Middle frontal gyrus (tissue), 1 donor: Measurements from ENCODE around the gene ZSWIM7.

Source experiments
- DNase-seq: peaks from one replicate; pipeline ENCODE4 v3.0.0-alpha.2; 2015; ENCODE audit warnings: low spot score; ENCODE audit errors: extremely low spot score

Gene ZSWIM7

DNA sequence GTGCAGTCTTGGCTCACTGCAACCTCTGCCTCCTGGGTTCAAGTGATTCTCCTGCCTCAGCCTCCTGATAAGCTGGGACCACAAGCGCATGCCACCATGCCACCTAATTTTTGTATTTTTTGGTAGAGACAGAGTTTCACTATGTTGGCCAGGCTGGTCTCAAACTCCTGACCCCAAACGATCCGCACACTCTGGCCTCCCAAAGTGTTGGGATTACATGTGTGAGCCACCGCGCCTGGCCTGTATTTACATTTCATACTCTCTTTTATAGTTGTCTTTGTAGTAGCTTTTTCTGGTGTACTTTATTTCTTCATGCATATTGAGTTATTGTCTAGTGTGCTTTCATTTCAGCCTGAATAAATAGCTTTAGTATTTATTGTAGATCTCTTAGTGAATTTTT, 64.6 kb downstream of the ZSWIM7 start:
- DNase-seq = no peak

DNA sequence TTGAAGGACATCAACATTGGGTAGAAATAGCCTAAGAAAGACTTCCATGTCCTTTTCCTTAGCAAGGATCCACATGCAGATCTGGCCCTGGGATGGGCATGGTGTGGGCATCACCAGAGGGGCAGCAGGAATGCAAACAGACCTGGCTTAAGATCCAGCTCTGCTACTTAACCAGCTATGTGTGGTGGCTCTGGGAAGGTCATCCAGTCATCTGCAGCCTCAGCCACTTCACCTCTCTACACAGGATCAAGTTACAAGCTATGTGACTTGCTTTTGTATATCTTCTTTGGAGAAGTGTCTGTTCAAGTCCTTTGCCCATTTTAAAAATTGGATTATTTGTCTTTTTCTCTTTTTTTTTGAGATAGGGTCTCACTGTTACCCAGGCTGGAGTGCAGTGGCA, 68.1 kb downstream of the ZSWIM7 start:
- no peak for DNase-seq

DNA sequence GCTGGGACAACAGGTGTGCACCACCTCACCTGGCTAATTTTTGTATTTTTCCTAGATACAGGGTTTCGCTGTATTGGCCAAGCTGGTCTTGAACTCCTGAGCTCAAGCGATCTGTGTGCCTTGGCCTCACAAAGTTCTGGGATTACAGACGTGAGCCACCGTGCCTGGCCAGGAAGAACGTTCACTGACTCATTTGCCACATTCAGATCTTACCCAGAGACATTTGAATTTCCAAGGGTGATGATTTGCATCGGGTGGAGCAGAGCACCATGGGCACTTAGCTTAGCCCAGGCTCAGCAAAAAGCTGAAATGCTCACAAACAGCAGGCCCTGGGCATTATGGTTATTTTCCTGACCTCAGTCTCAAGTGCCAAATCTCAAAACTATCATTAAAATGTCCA, 69.1 kb downstream of the ZSWIM7 start:
- no peak for DNase-seq

DNA sequence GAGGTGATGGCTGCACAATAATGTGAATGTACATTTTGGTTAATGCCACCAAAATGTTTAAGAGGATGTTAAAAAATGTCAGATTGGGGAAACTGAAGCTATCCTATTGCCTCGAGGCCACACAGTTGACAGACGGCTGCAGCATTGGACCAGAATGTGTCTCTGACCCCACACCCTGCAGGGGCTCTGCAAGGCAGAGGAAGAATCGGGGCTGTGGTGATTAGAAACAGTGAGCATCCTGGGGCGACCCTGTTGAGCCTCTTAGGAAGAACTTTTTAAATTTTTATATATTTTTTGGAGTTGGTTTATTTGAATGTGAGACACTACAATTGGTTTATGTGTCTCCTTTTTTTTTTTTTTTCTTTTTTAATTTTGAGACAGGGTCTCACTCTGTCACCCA, 69.6 kb downstream of the ZSWIM7 start:
- no peak for DNase-seq

DNA sequence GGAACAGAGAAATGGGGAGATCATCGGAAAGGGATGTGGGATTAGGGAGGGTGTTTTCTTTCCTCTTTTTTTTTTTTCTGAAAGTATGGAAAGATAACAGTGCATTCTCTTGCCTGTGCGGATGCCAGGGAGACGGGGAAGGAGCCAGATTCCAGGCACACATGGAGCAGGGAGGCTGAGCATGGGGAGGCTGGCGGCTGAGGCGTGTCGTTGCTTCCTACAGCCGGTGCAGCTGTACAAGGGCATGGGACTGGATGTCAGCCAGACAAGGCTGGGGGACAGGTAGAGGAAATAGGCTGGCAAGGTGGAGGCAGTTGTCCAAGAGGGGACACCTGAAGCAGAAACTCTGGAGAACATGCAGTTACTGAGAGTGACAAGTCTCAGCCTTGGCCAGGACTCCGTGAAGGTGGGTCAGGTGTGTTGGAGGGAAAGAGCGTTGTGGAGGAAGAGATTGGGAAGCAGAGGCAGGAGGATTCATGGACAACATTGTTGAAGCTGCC, 71.2 kb downstream of the ZSWIM7 start:
- no peak for DNase-seq
